Kidney epithelial cell (primary cell): Measurements from ENCODE around the gene RUBCNL. TPM values are rescaled to one million over a fixed set of nuclear protein-coding genes. Genes with fewer than 3 reads are reported as not detected.
A peak's percentile ranks its signal among the peaks of the same experiment; 100 is the strongest.

Experiments used
- DNase-seq: peaks from one replicate; pipeline ENCODE4 v3.0.0-alpha.2; 2010; ENCODE audit warnings: low read depth
- H3K27me3 ChIP-seq: 2 replicates; pipeline ENCODE4 v1.6.0; 2011; ENCODE audit warnings: low read length; ENCODE audit not compliant: control insufficient read depth, insufficient read depth
- H3K36me3 ChIP-seq: 2 replicates; pipeline ENCODE4 v1.5.1; 2011; ENCODE audit warnings: low read length; ENCODE audit not compliant: control insufficient read depth, insufficient read depth
- H3K4me3 ChIP-seq: 2 replicates; pipeline ENCODE4 v1.5.1; 2011; ENCODE audit warnings: low read depth, mild to moderate bottlenecking, control low read depth, low read length
- total RNA-seq: library from RNA; depleted of rRNA; stranded (reverse); fragments of >200 nt; gene quantifications from 2 replicates; pipeline ENCODE4 v1.2.3, GENCODE V29; 2015
- TF ChIP-seq, protein P1 (sequence below): IDR thresholded peaks from 2 replicates; pipeline ENCODE4 v1.5.1; 2011; ENCODE audit warnings: mild to moderate bottlenecking, moderate library complexity, low read length, control low read depth, inconsistent platforms; ENCODE audit not compliant: insufficient read depth, poor library complexity, severe bottlenecking

RUBCNL gene
- total RNA-seq, 1 donor from 2014 or later: 1.8 TPM

- no peak overlapping the region for H3K4me3 ChIP-seq
- no peak for DNase-seq
- TF ChIP-seq, protein P1, sequence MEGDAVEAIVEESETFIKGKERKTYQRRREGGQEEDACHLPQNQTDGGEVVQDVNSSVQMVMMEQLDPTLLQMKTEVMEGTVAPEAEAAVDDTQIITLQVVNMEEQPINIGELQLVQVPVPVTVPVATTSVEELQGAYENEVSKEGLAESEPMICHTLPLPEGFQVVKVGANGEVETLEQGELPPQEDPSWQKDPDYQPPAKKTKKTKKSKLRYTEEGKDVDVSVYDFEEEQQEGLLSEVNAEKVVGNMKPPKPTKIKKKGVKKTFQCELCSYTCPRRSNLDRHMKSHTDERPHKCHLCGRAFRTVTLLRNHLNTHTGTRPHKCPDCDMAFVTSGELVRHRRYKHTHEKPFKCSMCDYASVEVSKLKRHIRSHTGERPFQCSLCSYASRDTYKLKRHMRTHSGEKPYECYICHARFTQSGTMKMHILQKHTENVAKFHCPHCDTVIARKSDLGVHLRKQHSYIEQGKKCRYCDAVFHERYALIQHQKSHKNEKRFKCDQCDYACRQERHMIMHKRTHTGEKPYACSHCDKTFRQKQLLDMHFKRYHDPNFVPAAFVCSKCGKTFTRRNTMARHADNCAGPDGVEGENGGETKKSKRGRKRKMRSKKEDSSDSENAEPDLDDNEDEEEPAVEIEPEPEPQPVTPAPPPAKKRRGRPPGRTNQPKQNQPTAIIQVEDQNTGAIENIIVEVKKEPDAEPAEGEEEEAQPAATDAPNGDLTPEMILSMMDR: no peak
- peaks cover 19% of the 10 kb centered on the region for H3K27me3 ChIP-seq
- H3K36me3 ChIP-seq: no peaks in the 10 kb centered on the region
Observed at GRCh38 chr13:46388846-46389245, 1.8 kb upstream of the RUBCNL start.

GRCh38 chr13:46388308-46388707, 1.3 kb upstream of the RUBCNL start:
- TF ChIP-seq, protein P1: no peak
- no peak for DNase-seq
- Histone ChIP-seq H3K36me3 (no peaks in the 10 kb centered on the region), H3K4me3 (no peak overlapping the region), H3K27me3 (peaks cover 19% of the 10 kb centered on the region)

DNA sequence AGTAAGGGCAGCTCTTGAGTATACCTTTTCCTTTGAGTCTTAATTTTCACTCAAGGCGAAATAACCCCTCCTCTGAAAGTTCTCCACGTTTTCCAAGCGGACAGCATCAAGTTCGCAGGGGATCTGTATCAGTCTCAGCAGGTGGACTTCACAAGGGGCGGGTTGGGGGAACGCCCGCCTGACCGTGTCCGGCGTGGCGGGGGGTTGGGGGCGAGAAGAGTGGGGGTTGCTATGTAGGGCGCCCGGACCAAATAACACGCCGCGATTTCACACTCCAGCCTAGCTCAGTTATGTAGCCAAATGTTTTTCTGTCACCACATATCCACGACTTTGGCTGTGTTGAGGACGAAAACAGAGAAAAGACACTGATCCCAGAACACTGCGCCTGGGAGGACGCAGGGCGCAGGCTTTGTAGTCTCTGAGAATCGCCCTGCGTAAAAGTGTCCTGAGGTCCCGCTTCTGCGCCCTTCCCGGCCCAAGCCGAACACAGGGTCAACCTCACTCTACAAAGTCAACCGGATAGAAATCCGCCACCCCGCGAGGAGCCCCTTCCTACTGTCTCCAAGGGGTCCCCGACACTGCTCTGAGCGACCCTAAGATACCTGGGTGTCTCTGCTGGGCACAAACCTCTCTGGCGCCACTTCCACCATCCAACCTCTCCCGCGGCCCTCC, 524 bp downstream of the RUBCNL start:
- Histone ChIP-seq H3K27me3 (peaks cover 19% of the 10 kb centered on the region), H3K4me3 (peak overlapping the region; percentile 43), H3K36me3 (no peaks in the 10 kb centered on the region)
- TF ChIP-seq, protein P1: no peak
- no peak for DNase-seq

GRCh38 chr13:46385946-46386345, 1.1 kb downstream of the RUBCNL start:
- Histone ChIP-seq H3K27me3 (peaks cover 19% of the 10 kb centered on the region), H3K36me3 (no peaks in the 10 kb centered on the region), H3K4me3 (no peak overlapping the region)
- TF ChIP-seq, protein P1: no peak
- DNase-seq: no peak

GRCh38 chr13:46383383-46383782, 3.7 kb downstream of the RUBCNL start:
- no peak overlapping the region for H3K4me3 ChIP-seq
- H3K36me3 ChIP-seq: no peaks in the 10 kb centered on the region
- H3K27me3 ChIP-seq: peaks cover 18% of the 10 kb centered on the region
- no peak for DNase-seq
- TF ChIP-seq, protein P1: no peak

GRCh38 chr13:46382224-46382623, 4.8 kb downstream of the RUBCNL start:
- no peak for DNase-seq
- Histone ChIP-seq H3K36me3 (no peaks in the 10 kb centered on the region), H3K27me3 (peaks cover 14% of the 10 kb centered on the region), H3K4me3 (no peak overlapping the region)
- TF ChIP-seq, protein P1: no peak
